ENCODE data around the gene GSK3A.

GSK3A gene

DNA sequence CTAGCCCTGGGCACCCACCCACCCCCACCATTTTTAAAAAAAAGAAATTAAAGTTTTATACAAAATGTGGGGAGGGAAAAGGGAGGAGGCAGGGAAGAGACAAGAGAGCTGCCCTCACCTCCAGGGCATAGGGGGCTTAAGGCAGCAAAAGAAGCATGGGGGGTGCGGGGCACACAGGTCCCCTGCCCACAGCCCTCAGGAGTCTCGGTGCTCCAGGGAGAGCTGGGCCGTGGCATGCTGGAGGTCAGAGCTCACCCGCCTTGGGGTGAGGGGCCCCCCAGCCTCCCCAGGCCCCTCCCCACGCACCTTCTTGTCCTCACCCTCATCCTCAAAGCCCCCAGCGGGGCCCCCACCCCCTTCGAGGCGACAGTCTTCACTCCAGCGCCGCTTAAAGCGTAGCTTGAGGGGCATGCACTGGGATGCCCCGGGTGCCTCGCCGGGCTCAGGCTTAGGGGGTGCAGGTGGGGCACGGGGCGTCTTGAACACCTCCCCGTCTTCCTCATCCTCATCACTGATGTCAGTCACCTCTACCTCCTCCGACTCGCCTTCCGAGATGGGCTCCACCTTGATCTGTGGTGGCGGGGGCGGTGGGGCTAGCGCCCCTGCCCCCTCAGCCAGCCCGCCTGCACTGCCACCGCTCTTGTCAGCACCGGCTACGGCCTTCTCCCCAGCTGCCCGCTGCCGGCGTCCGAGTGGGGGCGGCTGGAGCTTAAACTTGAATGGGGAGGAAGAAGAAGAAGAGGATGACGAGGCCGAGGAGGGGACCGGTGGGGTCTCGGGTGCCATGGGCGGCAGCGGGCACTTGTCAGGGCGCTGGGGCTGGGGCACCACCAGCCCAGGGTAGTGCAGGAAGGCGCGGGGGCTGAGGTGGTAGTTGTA lies 6.1 kb upstream of the GSK3A start:
- H3K79me2 ChIP-seq (ENCODE audit: low read length) = peaks cover 48% of the 10 kb centered on the region
- peaks cover 31% of the 10 kb centered on the region for H4K20me1 ChIP-seq (ENCODE audit: insufficient read depth, low read length)
- TF ChIP-seq EZH2phosphoT487 (IDR thresholded peaks at IDR 0.05; ENCODE audit: low read depth) = no peak
- TF ChIP-seq, protein P1, sequence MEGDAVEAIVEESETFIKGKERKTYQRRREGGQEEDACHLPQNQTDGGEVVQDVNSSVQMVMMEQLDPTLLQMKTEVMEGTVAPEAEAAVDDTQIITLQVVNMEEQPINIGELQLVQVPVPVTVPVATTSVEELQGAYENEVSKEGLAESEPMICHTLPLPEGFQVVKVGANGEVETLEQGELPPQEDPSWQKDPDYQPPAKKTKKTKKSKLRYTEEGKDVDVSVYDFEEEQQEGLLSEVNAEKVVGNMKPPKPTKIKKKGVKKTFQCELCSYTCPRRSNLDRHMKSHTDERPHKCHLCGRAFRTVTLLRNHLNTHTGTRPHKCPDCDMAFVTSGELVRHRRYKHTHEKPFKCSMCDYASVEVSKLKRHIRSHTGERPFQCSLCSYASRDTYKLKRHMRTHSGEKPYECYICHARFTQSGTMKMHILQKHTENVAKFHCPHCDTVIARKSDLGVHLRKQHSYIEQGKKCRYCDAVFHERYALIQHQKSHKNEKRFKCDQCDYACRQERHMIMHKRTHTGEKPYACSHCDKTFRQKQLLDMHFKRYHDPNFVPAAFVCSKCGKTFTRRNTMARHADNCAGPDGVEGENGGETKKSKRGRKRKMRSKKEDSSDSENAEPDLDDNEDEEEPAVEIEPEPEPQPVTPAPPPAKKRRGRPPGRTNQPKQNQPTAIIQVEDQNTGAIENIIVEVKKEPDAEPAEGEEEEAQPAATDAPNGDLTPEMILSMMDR (IDR thresholded peaks at IDR 0.05; ENCODE audit: low read depth, low read length) = no peak
- no peak overlapping the region for H3K9ac ChIP-seq (ENCODE audit: low read length)
- no peak overlapping the region for H3K4me3 ChIP-seq (ENCODE audit: low read length)
- H3K4me1 ChIP-seq (ENCODE audit: low read length) = peaks cover 31% of the 10 kb centered on the region
- peaks cover 17% of the 10 kb centered on the region for H3K36me3 ChIP-seq (replicated peaks; ENCODE audit: low read depth, low read length)
- H3K27me3 ChIP-seq (ENCODE audit: low read depth, low read length) = no peaks in the 10 kb centered on the region
- H3K27ac ChIP-seq (ENCODE audit: low read length) = no peak overlapping the region
- no peak overlapping the region for H3K4me2 ChIP-seq (ENCODE audit: low read length)
- H3K9me3 ChIP-seq (ENCODE audit: insufficient read depth, low read length) = no peaks in the 10 kb centered on the region
- no peak overlapping the region for H2AFZ ChIP-seq (ENCODE audit: low read depth, low read length)

DNA sequence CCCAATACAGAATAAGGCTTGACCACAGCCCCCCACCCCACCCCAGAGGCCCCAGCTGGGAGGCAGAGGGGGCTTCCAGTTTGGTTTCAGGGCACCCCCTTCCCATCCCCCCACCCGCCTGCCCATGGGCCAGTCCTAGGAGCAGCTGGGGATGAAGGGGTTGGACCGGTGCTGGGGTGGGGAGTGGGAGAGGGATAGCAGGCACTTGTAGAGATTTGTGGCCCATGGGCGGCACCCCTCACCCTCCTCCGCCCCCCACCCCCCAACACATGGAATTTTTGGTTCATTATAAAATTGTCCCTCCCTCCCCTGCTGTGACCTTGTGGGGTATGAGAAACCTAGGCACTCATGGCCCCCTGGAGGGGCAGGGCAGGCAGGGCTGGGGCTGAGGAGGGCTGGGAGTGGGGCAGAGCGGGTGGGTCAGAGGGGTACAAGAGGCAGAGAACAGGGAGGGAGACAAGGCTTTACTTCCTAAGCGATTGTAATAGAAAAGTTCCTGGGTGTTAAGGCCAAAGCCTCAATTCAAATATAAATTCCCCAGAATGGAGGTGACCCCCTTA lies 5.3 kb upstream of the GSK3A start:
- Histone ChIP-seq H3K36me3 (replicated peaks; ENCODE audit: low read depth, low read length) (peaks cover 16% of the 10 kb centered on the region), H3K27ac (ENCODE audit: low read length) (no peak overlapping the region), H3K79me2 (ENCODE audit: low read length) (peaks cover 42% of the 10 kb centered on the region), H2AFZ (ENCODE audit: low read depth, low read length) (no peak overlapping the region), H3K9me3 (ENCODE audit: insufficient read depth, low read length) (no peaks in the 10 kb centered on the region), H3K4me2 (ENCODE audit: low read length) (no peak overlapping the region), H3K9ac (ENCODE audit: low read length) (no peak overlapping the region), H3K27me3 (ENCODE audit: low read depth, low read length) (no peaks in the 10 kb centered on the region), H3K4me1 (ENCODE audit: low read length) (peaks cover 28% of the 10 kb centered on the region), H3K4me3 (ENCODE audit: low read length) (no peak overlapping the region), H4K20me1 (ENCODE audit: insufficient read depth, low read length) (peaks cover 28% of the 10 kb centered on the region)
- TF ChIP-seq EZH2phosphoT487 (IDR thresholded peaks at IDR 0.05; ENCODE audit: low read depth) = no peak
- TF ChIP-seq, protein P1 (IDR thresholded peaks at IDR 0.05; ENCODE audit: low read depth, low read length) = no peak

DNA sequence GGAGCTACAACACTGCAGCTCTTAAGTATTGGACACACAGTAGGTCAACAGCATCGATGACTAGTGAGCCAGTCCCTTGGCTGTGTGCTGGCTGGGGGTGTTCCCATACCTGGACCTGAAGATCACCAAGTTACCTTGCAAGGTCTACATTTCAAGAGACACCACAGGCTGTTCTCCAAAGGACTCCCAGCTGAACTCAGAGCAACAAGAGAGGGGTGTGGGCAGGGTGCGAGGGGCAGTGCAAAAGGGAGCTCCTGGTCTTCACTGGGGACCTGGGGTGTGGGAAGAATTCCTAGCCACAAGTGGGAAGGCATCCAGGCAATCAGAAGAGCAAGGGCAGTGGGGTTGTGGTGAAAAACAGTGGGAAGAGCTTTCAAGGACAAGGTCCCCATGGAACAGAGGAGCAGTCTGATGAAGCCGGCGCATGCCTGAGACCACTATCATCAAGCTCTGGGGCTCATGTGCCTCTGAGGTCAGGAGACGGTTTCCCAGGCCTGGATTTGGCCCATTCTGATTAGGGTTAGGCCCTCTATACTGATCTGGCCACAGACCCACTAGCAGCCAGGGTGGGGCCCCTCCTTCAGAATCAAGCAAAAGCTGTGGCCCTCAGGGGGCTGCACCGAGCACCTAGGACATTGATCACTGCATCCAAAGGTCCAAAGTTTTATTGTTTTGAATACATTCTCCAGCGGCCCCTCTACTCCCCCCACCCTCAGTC lies 4.7 kb upstream of the GSK3A start:
- no peak overlapping the region; the same call in 1 of the 2 replicates for H3K4me2 ChIP-seq (ENCODE audit: low read length)

More for the DNA sequence above, 4.7 kb upstream of the GSK3A start:
- no peak overlapping the region for H2AFZ ChIP-seq (ENCODE audit: low read depth, low read length)
- no peak overlapping the region for H3K4me3 ChIP-seq (ENCODE audit: low read length)
- H4K20me1 ChIP-seq (ENCODE audit: insufficient read depth, low read length) = peaks cover 23% of the 10 kb centered on the region
- H3K36me3 ChIP-seq (replicated peaks; ENCODE audit: low read depth, low read length) = peaks cover 15% of the 10 kb centered on the region
- no peak for TF ChIP-seq EZH2phosphoT487 (IDR thresholded peaks at IDR 0.05; ENCODE audit: low read depth)
- TF ChIP-seq, protein P1 (IDR thresholded peaks at IDR 0.05; ENCODE audit: low read depth, low read length) = no peak
- peak overlapping the region; percentile 13; the same call in 1 of the 2 replicates for H3K27ac ChIP-seq (ENCODE audit: low read length)
- no peak overlapping the region for H3K9ac ChIP-seq (ENCODE audit: low read length)
- H3K27me3 ChIP-seq (ENCODE audit: low read depth, low read length) = no peaks in the 10 kb centered on the region
- H3K4me1 ChIP-seq (ENCODE audit: low read length) = peaks cover 23% of the 10 kb centered on the region
- H3K79me2 ChIP-seq (ENCODE audit: low read length) = peaks cover 37% of the 10 kb centered on the region
- no peaks in the 10 kb centered on the region for H3K9me3 ChIP-seq (ENCODE audit: insufficient read depth, low read length)
